Uterus (tissue), 4 donors: ENCODE data around the gene TANK. TPM values are rescaled to one million over a fixed set of nuclear protein-coding genes. Genes with fewer than 3 reads are reported as not detected.

Experiments used
- DNase-seq, 2 donors: peaks; one replicate each; pipeline ENCODE4 v3.0.0-alpha.2; 2019 to 2020
- H3K27ac ChIP-seq, 2 donors: fragments of 200-600 bp; sonication (generic); 1 replicate in 1 of 2; 2 replicates in 1 of 2; pipeline ENCODE4 v1.5.1; 2016 to 2018
- H3K27me3 ChIP-seq, 2 donors: fragments of 200-600 bp; sonication (generic); one replicate each; pipeline ENCODE4 v1.5.1; 2018 to 2019; ENCODE audit warnings: control low read depth in 1 of 2
- H3K36me3 ChIP-seq, 2 donors: fragments of 200-600 bp; sonication (generic); one replicate each; pipeline ENCODE4 v1.5.1; 2019; ENCODE audit warnings: control low read depth in 1 of 2
- H3K4me1 ChIP-seq, 2 donors: fragments of 200-600 bp; sonication (generic); one replicate each; pipeline ENCODE4 v1.5.1; 2018 to 2019; ENCODE audit warnings: control low read depth in 1 of 2
- H3K4me3 ChIP-seq, 2 donors: fragments of 200-600 bp; sonication (generic); 1 replicate in 1 of 2; 2 replicates in 1 of 2; pipeline ENCODE4 v1.5.1; 2018 to 2019; ENCODE audit warnings: mild to moderate bottlenecking in 1 of 2
- H3K9me3 ChIP-seq, 2 donors: fragments of 200-600 bp; sonication (generic); one replicate each; pipeline ENCODE4 v1.5.1; 2019; ENCODE audit warnings: control low read depth in 1 of 2
- POLR2A ChIP-seq, 2 donors: fragments of 450-650 bp; IDR thresholded peaks; one replicate each; pipeline ENCODE4 v1.6.1; 2016; ENCODE audit warnings: antibody characterized with exemption in 2 of 2, mild to moderate bottlenecking in 1 of 2, moderate library complexity in 1 of 2
- intact Hi-C: fragments of 100-400 bp; cut with DNase I; formaldehyde crosslinking; loops from one replicate; pipeline ENCODE4 v1.15.1; 2023; ENCODE audit warnings: low total_unique reads
- total RNA-seq, 4 donors: library from RNA; depleted of rRNA in 3 of 4; stranded (reverse); fragments of >200 nt in 3 of 4; gene quantifications; one replicate each; pipeline versions ENCODE4 v1.1.0 to v1.2.4, GENCODE V29; 2014 to 2023
- TF ChIP-seq, protein P1 (sequence below), 4 experiments: fragments of 200-600 bp in 2 of 4; fragments of 450-650 bp in 2 of 4; sonication (generic) in 2 of 4; IDR thresholded peaks; one replicate each; pipeline ENCODE4 v1.5.1; 2016 to 2019; ENCODE audit warnings: antibody characterized with exemption in 4 of 4, mild to moderate bottlenecking in 2 of 4, moderate library complexity in 1 of 4
- donor health status: DM: yes; HTN: yes; CAD: no.

The TANK gene
- total RNA-seq, 4 donors from 2014 or later = 56.6 to 131 (median 70.7) TPM

DNA sequence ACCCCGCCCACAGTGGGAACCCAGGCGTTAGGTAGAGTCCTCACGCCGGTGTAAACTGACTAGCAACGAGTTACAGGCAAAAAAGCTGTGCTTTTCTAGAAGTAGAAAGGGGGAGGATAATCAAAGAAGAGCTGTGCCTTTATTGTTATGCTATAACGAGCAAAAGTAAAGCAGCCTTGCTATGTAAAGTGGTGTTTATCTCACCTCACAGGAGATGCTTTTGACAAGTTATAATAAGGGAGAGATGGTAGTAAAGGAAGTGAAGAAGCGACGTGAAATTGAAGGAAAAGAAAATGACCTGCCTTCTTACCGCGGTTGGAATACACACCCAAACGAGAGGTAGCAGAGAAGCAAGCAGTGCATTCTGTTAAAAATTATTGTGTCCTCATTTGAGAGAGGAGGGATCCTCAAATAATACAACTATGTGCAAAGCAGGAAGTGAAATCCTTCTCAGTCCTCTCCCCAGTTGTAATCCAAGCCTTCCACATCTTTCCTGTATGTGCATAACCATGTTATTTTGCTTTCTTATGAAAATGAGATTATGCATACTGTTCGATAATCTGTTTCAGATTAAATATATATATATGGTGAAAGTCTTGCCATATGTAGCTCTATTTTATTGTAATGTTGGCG lies 962 bp downstream of the TANK start:
- H3K36me3 ChIP-seq = no peaks in the 10 kb centered on the region
- H3K4me3 ChIP-seq = peak overlapping the region; percentile 62 to 90
- no peak for DNase-seq
- TF ChIP-seq, protein P1, sequence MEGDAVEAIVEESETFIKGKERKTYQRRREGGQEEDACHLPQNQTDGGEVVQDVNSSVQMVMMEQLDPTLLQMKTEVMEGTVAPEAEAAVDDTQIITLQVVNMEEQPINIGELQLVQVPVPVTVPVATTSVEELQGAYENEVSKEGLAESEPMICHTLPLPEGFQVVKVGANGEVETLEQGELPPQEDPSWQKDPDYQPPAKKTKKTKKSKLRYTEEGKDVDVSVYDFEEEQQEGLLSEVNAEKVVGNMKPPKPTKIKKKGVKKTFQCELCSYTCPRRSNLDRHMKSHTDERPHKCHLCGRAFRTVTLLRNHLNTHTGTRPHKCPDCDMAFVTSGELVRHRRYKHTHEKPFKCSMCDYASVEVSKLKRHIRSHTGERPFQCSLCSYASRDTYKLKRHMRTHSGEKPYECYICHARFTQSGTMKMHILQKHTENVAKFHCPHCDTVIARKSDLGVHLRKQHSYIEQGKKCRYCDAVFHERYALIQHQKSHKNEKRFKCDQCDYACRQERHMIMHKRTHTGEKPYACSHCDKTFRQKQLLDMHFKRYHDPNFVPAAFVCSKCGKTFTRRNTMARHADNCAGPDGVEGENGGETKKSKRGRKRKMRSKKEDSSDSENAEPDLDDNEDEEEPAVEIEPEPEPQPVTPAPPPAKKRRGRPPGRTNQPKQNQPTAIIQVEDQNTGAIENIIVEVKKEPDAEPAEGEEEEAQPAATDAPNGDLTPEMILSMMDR (IDR thresholded peaks at IDR 0.05) = no peak
- H3K9me3 ChIP-seq = no peaks in the 10 kb centered on the region
- peak overlapping the region; percentile 90 to 97 for H3K27ac ChIP-seq
- intact Hi-C loops = no loop called here
- H3K4me1 ChIP-seq = peaks cover 0 to 3% of the 10 kb centered on the region in 2 donors
- no peaks in the 10 kb centered on the region for H3K27me3 ChIP-seq

DNA sequence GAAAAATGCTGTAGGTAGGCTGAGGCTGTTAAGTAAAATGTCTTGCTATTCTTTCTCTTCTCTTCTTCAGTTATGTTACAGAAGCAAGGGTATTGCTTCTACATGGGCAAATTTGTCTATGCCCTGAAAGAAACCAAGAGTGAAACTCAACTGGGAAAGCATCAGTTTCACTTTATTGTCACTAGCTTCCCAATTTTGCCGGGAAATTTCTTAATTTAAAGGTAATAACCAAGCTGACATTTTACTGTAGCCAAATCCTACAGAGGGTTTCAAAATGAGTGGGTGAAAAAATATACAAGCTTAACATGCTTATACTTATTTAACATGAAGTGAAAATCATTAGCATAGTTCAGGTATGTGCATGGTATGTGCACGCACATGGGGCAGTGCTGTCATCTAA lies 3.2 kb downstream of the TANK start:
- intact Hi-C loops = no loop called here
- TF ChIP-seq, protein P1 (IDR thresholded peaks at IDR 0.05) = no peak
- TF ChIP-seq POLR2A (IDR thresholded peaks at IDR 0.05) = no peak

DNA sequence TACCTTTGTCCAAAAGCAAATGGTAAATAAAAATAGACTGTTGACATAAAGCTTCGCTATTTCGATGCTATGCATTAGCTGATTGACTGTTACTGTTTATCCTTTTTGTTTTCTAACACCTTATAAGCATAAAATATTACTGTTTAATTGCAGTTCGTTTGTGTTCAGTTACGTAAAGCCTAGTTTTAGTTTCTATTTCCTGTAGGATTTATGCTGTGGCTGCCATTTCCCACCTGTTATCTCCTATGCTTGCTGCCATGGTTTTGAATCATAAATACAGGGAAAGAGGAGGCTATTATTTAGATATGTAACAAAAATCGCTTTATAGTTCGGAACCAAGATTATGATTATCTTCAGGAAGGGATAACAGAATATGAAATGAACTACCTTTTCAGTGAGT lies 3.9 kb downstream of the TANK start:
- no peak for DNase-seq
- intact Hi-C loops = no loop called here
- Histone ChIP-seq H3K36me3 (no peaks in the 10 kb centered on the region), H3K4me3 (no peak overlapping the region), H3K4me1 (peaks cover 0 to 3% of the 10 kb centered on the region in 2 donors), H3K27me3 (no peaks in the 10 kb centered on the region), H3K27ac (no peak overlapping the region), H3K9me3 (no peaks in the 10 kb centered on the region)
- TF ChIP-seq, protein P1 (IDR thresholded peaks at IDR 0.05) = no peak
- no peak for TF ChIP-seq POLR2A (IDR thresholded peaks at IDR 0.05)

More for the DNA sequence above, 3.2 kb downstream of the TANK start:
- no peak for DNase-seq
- Histone ChIP-seq H3K27ac (no peak overlapping the region), H3K4me3 (no peak overlapping the region), H3K36me3 (no peaks in the 10 kb centered on the region), H3K4me1 (peaks cover 0 to 3% of the 10 kb centered on the region in 2 donors), H3K27me3 (no peaks in the 10 kb centered on the region), H3K9me3 (no peaks in the 10 kb centered on the region)

DNA sequence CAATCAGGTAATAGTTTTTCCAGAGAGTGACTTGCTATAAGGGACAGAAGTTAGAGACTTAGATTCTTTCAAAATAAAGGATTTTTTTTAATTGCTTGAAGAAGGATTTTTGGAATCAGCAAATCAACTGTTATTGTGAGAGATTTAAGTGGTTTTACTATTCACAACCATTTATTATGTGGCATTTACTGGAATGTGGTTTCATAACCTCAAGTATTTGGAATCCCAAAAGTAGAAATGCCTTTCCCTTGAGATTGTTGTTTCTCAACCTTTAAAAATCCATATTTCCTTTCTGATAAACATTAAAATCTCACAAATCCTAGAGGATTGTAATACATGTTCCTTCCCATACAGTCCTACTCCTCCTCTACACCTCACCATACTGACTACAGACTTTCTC lies 5.0 kb downstream of the TANK start:
- no peak for TF ChIP-seq POLR2A (IDR thresholded peaks at IDR 0.05)
- Histone ChIP-seq H3K27ac (no peak overlapping the region), H3K27me3 (no peaks in the 10 kb centered on the region), H3K4me3 (no peak overlapping the region), H3K9me3 (no peaks in the 10 kb centered on the region), H3K36me3 (no peaks in the 10 kb centered on the region), H3K4me1 (peaks cover 0 to 3% of the 10 kb centered on the region in 2 donors)
- intact Hi-C loops = no loop called here
- DNase-seq = no peak

DNA sequence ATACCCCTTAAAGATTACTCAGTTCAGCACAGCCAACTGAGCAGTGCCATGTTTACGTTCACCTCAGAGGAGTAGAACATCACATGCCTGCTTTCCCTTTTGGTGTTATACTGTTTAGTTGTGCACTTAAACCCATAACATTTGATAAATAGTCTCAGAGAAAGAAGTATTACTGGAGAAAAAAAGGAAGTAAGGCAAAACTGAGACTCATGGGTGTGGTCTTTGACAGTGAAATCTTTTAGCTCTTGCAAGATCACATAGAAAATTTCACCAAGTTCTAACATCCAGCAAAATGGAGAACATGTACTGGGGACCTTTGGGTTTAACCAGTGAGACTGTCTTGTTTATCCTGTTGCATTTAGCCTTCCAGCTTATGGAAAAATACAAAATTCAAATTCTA lies 5.6 kb downstream of the TANK start:
- Histone ChIP-seq H3K27ac (no peak overlapping the region), H3K4me1 (peaks cover 0 to 3% of the 10 kb centered on the region in 2 donors)
- intact Hi-C loops = no loop called here

More for the DNA sequence above, 5.6 kb downstream of the TANK start:
- Histone ChIP-seq H3K9me3 (no peaks in the 10 kb centered on the region), H3K27me3 (no peaks in the 10 kb centered on the region), H3K4me3 (no peak overlapping the region), H3K36me3 (no peaks in the 10 kb centered on the region)
- TF ChIP-seq, protein P1 (IDR thresholded peaks at IDR 0.05) = no peak
- TF ChIP-seq POLR2A (IDR thresholded peaks at IDR 0.05) = no peak
- DNase-seq = no peak
